Type B pancreatic cell (in vitro differentiated cells): ENCODE data around the gene SBK1. TPM values are rescaled to one million over a fixed set of nuclear protein-coding genes. Genes with fewer than 3 reads are reported as not detected.

ENCODE experiments used
- DNase-seq: peaks from one replicate; pipeline ENCODE4 v3.0.0; 2021; ENCODE audit warnings: mixed read lengths; ENCODE audit not compliant: unreplicated experiment; ENCODE audit errors: extremely low spot score
- H3K27ac Mint-ChIP-seq: 2 replicates; pipeline ENCODE4 v1.8.0; 2021; ENCODE audit warnings: mild to moderate bottlenecking, mixed read lengths
- H3K27me3 Mint-ChIP-seq: 2 replicates; pipeline ENCODE4 v1.8.0; 2021; ENCODE audit warnings: mixed read lengths
- H3K36me3 Mint-ChIP-seq: 2 replicates; pipeline ENCODE4 v1.8.0; 2021; ENCODE audit warnings: mixed read lengths
- H3K4me1 Mint-ChIP-seq: one replicate; pipeline ENCODE4 v1.8.0; 2021; ENCODE audit warnings: mixed read lengths; ENCODE audit not compliant: unreplicated experiment
- H3K4me3 Mint-ChIP-seq: 2 replicates; pipeline ENCODE4 v1.8.0; 2021; ENCODE audit warnings: mild to moderate bottlenecking, mixed read lengths
- H3K9me3 Mint-ChIP-seq: 2 replicates; pipeline ENCODE4 v1.8.0; 2021; ENCODE audit warnings: mixed read lengths
- total RNA-seq: library from RNA; stranded (reverse); gene quantifications from 2 replicates; pipeline ENCODE4 v1.2.1, GENCODE V29; 2021; ENCODE audit warnings: low replicate concordance
- TF ChIP-seq, protein P1 (sequence below): fragments of 200-600 bp; sonication (generic); conservative IDR thresholded peaks from 2 replicates; pipeline ENCODE4 v1.5.0; 2021; ENCODE audit warnings: antibody characterized with exemption, mild to moderate bottlenecking

SBK1 gene
- total RNA-seq, 1 donor from 2014 or later, result 31.9 TPM

DNA sequence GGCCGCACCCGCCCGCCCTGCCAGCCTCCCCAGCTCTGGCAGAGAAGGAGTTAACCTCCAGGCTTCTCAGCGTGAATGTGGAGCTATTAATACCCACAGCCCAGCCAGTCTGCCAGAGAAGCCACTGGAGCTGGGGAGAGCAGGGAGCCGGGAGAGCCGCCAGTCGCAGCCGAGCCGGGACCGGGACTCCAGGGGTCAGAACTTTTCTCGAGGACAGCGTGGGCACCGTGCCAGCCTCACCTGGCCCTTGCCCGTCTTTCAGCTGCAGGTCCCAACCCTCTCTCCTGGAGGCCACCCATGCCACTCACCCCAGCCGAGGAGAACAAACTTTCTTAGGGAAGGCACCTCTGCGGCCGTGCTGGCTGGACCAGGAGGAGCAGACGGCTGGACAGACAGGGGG lies 33.8 kb upstream of the SBK1 start:
- DNase-seq, result no peak
- H3K4me1 Mint-ChIP-seq, result peaks cover 4% of the 10 kb centered on the region
- TF ChIP-seq, protein P1, sequence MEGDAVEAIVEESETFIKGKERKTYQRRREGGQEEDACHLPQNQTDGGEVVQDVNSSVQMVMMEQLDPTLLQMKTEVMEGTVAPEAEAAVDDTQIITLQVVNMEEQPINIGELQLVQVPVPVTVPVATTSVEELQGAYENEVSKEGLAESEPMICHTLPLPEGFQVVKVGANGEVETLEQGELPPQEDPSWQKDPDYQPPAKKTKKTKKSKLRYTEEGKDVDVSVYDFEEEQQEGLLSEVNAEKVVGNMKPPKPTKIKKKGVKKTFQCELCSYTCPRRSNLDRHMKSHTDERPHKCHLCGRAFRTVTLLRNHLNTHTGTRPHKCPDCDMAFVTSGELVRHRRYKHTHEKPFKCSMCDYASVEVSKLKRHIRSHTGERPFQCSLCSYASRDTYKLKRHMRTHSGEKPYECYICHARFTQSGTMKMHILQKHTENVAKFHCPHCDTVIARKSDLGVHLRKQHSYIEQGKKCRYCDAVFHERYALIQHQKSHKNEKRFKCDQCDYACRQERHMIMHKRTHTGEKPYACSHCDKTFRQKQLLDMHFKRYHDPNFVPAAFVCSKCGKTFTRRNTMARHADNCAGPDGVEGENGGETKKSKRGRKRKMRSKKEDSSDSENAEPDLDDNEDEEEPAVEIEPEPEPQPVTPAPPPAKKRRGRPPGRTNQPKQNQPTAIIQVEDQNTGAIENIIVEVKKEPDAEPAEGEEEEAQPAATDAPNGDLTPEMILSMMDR, result no peak
- no peaks in the 10 kb centered on the region for H3K9me3 Mint-ChIP-seq
- peaks cover 24% of the 10 kb centered on the region for H3K27me3 Mint-ChIP-seq
- no peak overlapping the region for H3K27ac Mint-ChIP-seq
- H3K4me3 Mint-ChIP-seq, result no peak overlapping the region
- no peaks in the 10 kb centered on the region for H3K36me3 Mint-ChIP-seq

DNA sequence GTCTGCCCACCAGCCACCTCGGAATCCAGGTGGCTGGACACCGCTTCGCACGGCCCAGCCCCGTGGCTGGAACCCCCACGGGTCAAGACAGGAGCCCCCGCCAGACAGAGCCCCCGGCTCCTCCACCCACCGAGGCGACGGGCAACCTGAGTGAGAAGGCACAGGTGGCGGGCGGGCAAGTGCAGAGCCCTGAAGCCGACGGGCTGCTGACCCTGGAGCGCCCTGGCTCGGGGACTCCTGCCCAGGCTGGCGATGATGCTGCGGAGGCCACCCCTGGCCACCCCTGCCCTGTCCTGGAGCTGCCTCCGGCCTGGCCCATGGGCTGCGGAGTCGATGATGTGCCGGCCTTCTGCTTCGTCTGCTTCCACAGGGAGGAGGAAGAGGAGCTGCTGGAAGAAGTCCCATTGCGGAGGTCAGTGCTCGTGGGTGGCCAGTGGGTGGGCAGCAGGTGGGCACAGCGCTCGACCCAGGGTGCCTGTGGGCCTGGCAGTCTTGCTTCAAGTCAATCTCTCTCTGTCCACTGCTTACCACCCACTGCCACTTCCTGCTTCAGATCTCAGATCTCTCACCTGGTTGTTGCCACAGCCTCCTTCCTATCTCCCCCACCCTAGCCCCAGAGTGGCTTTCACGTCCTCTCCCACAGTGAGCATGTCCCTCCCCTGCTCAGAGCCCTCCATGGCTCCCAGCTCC lies 33.1 kb upstream of the SBK1 start:
- H3K9me3 Mint-ChIP-seq, result no peaks in the 10 kb centered on the region
- H3K27ac Mint-ChIP-seq, result no peak overlapping the region
- H3K4me3 Mint-ChIP-seq, result no peak overlapping the region
- no peak for DNase-seq
- H3K36me3 Mint-ChIP-seq, result no peaks in the 10 kb centered on the region
- peaks cover 4% of the 10 kb centered on the region for H3K4me1 Mint-ChIP-seq
- TF ChIP-seq, protein P1, result no peak
- H3K27me3 Mint-ChIP-seq, result peaks cover 24% of the 10 kb centered on the region

DNA sequence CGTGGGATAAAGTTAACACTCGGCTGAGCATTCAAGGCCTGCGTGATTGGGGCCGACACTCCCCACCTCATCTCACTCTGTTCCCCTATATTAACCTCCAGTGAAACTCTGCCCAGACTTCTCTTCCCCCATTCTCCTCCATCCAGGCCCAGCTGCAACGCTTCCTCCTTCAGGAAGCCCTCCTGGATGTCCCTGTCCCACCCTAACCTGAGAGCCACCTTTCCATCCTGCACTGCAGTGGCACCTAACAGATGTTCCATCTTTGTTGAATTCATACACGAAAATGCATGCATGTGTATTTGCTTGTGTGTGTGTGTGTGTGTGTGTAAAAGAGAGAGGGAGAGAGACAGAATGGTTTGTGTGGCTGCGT lies 32.6 kb upstream of the SBK1 start:
- Mint-ChIP-seq H3K27me3 (peaks cover 24% of the 10 kb centered on the region), H3K9me3 (no peaks in the 10 kb centered on the region)

DNA sequence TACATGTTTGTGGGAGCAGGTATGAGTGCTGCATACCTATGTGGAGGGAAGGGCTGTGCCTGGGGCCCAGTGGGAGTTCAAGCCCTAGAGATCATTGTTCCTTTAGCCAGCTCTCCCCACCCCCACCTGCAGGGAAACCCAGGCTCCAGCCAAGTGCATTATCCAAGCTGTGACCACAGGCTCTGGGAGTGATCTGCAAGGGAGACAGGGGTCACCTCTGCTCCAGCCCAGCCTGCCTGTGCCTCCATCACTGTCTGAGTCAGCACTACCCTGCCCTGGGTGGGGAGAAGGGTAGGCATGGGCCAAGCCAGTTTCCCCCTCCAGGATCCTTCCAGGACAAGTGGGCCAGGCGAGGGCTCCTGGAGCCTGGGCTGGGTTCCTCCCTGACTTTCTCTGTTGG lies 32.1 kb upstream of the SBK1 start:
- no peak for DNase-seq
- Mint-ChIP-seq H3K9me3 (no peaks in the 10 kb centered on the region), H3K27ac (no peak overlapping the region), H3K27me3 (peaks cover 24% of the 10 kb centered on the region), H3K4me1 (peaks cover 4% of the 10 kb centered on the region), H3K4me3 (no peak overlapping the region), H3K36me3 (no peaks in the 10 kb centered on the region)
- TF ChIP-seq, protein P1, result no peak

More for the DNA sequence above, 32.6 kb upstream of the SBK1 start:
- H3K4me1 Mint-ChIP-seq, result peaks cover 4% of the 10 kb centered on the region
- H3K27ac Mint-ChIP-seq, result no peak overlapping the region
- no peak overlapping the region for H3K4me3 Mint-ChIP-seq
- no peaks in the 10 kb centered on the region for H3K36me3 Mint-ChIP-seq
- TF ChIP-seq, protein P1, result no peak
- no peak for DNase-seq

DNA sequence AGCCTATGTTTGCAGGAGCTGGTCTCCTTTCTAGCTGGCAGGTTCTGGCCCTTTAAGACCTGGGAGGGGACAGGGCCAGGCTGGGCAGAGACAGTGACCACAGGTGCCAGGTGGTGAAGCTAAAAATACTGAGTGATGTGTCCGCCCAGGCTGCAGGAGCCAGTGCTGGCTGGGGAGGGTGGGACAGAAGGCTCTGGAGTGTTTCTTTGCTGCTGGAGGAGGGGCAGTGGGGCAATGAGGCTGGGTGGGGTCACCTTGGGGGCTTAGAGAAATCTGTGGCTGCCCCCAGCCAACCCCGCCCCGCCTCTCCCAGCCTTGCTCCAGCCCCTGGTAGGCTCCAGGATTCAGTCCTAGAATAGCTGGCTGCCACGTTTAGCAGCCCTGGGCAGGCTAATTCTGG lies 30.4 kb upstream of the SBK1 start:
- no peak overlapping the region for H3K27ac Mint-ChIP-seq

More for the DNA sequence above, 30.4 kb upstream of the SBK1 start:
- TF ChIP-seq, protein P1, result no peak
- peaks cover 4% of the 10 kb centered on the region for H3K4me1 Mint-ChIP-seq
- H3K36me3 Mint-ChIP-seq, result no peaks in the 10 kb centered on the region
- no peak for DNase-seq
- H3K9me3 Mint-ChIP-seq, result no peaks in the 10 kb centered on the region
- peaks cover 23% of the 10 kb centered on the region for H3K27me3 Mint-ChIP-seq
- H3K4me3 Mint-ChIP-seq, result no peak overlapping the region
